ENCODE measurements around the gene MANEAL.

- TF ChIP-seq CTCF (IDR thresholded peaks at IDR 0.05) (no peak), POLR2AphosphoS5 (IDR thresholded peaks at IDR 0.05) (no peak), POLR2A (IDR thresholded peaks at IDR 0.05) (no peak)
Measured at GRCh38 chr1:37797750-37798345, 4.2 kb downstream of the MANEAL start.

All from breast epithelium (tissue), 3 donors.